ENCODE data around the gene CD33. TPM values are rescaled to one million over a fixed set of nuclear protein-coding genes. Genes with fewer than 3 reads are reported as not detected.

CD33 gene
- total RNA-seq, 6 experiments from 2014 or later, result 1.7 to 5.8 (median 3.8) TPM

- ATAC-seq, result no peak
- no peaks in the 10 kb centered on the region for H3K27me3 ChIP-seq
- WGBS (ENCODE audit: insufficient coverage, low coverage, low lambda C conversion rate, missing lambda C conversion rate), result 17% methylated on average over 2 of the region's 2 CpGs
Measured at GRCh38 chr19:51227326-51227725, 2.4 kb downstream of the CD33 start.

GRCh38 chr19:51227966-51228365 is 3.1 kb downstream of the CD33 start:
- Histone ChIP-seq H3K9me3 (no peaks in the 10 kb centered on the region), H3K27ac (no peak overlapping the region), H3K27me3 (no peaks in the 10 kb centered on the region), H3K4me3 (no peak overlapping the region), H3K36me3 (no peaks in the 10 kb centered on the region), H3K4me1 (no peaks in the 10 kb centered on the region)
- ATAC-seq (no peak), DNase-seq (no peak)
- intact Hi-C loops (cut with DNase I), result no loop called here
- WGBS (ENCODE audit: insufficient coverage, low coverage, low lambda C conversion rate, missing lambda C conversion rate), result 32% methylated on average over 2 of the region's 2 CpGs
- TF ChIP-seq CTCF (IDR thresholded peaks at IDR 0.05) (no peak), POLR2A (IDR thresholded peaks at IDR 0.05) (no peak)

More at GRCh38 chr19:51227326-51227725, 2.4 kb downstream of the CD33 start:
- TF ChIP-seq CTCF (IDR thresholded peaks at IDR 0.05), result no peak
- no peak for TF ChIP-seq POLR2A (IDR thresholded peaks at IDR 0.05)
- Histone ChIP-seq H3K4me1 (no peaks in the 10 kb centered on the region), H3K36me3 (no peaks in the 10 kb centered on the region), H3K27ac (no peak overlapping the region), H3K9me3 (no peaks in the 10 kb centered on the region), H3K4me3 (no peak overlapping the region)
- intact Hi-C loops (cut with DNase I), result no loop called here
- no peak for DNase-seq

- H3K4me3 ChIP-seq, result no peak overlapping the region
- no peak for TF ChIP-seq CTCF (IDR thresholded peaks at IDR 0.05)
- TF ChIP-seq POLR2A (IDR thresholded peaks at IDR 0.05), result no peak
- no peaks in the 10 kb centered on the region for H3K36me3 ChIP-seq
- intact Hi-C loops (cut with DNase I), result no loop called here
- H3K27ac ChIP-seq, result no peak overlapping the region
- no peaks in the 10 kb centered on the region for H3K9me3 ChIP-seq
- no peaks in the 10 kb centered on the region for H3K27me3 ChIP-seq
- DNase-seq (no peak), ATAC-seq (peak in 1 of 4 donors; percentile 46)
- WGBS (ENCODE audit: insufficient coverage, low coverage, low lambda C conversion rate, missing lambda C conversion rate), result 82% methylated on average over 5 of the region's 7 CpGs
- H3K4me1 ChIP-seq, result no peaks in the 10 kb centered on the region
Measured at GRCh38 chr19:51240866-51241265, 16.0 kb downstream of the CD33 start.

- DNase-seq, result no peak
- no peaks in the 10 kb centered on the region for H3K27me3 ChIP-seq
- no peaks in the 10 kb centered on the region for H3K9me3 ChIP-seq
- H3K27ac ChIP-seq, result no peak overlapping the region
- WGBS (ENCODE audit: insufficient coverage, low coverage, low lambda C conversion rate, missing lambda C conversion rate), result 43% methylated on average over 8 of the region's 8 CpGs
- no peak for ATAC-seq
- intact Hi-C loops (cut with DNase I), result no loop called here
- TF ChIP-seq POLR2A (IDR thresholded peaks at IDR 0.05), result no peak
- no peak for TF ChIP-seq CTCF (IDR thresholded peaks at IDR 0.05)
- no peak overlapping the region for H3K4me3 ChIP-seq
- H3K36me3 ChIP-seq, result no peaks in the 10 kb centered on the region
- no peaks in the 10 kb centered on the region for H3K4me1 ChIP-seq
Measured at GRCh38 chr19:51242881-51243630, 18.2 kb downstream of the CD33 start.

Measured in right lobe of liver (tissue), 6 donors.